Activated CD8-positive, alpha-beta memory T cell treated with anti-CD3 and anti-CD28 coated beads for 4 hours (primary cell): Measurements from ENCODE around the gene NCCRP1.

Experiments used
- DNase-seq, 2 donors: peaks; one replicate each; pipeline ENCODE4 v3.0.0-alpha.2; 2020; ENCODE audit warnings: low read depth in 2 of 2

Gene NCCRP1

DNA sequence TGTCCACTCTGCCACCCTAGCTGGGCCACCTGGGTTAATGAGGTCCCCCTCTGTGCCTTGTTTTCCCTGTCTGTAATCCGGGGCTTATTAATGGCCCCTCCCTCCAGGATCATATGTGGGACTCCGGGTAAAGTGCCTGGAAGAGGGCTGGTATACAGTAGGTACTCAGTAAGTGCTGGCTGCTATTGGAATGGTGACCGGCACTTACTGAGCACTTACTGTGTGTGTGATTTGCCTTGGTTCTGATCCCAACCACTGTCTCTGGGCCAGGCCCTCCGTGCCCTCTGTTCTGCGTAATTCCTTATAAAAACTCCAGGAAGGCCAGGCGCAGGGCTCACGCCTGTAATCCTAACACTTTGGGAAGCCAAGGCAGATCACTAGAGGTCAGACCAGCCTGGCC lies 30.9 kb upstream of the NCCRP1 start:
- DNase-seq, result no peak

DNA sequence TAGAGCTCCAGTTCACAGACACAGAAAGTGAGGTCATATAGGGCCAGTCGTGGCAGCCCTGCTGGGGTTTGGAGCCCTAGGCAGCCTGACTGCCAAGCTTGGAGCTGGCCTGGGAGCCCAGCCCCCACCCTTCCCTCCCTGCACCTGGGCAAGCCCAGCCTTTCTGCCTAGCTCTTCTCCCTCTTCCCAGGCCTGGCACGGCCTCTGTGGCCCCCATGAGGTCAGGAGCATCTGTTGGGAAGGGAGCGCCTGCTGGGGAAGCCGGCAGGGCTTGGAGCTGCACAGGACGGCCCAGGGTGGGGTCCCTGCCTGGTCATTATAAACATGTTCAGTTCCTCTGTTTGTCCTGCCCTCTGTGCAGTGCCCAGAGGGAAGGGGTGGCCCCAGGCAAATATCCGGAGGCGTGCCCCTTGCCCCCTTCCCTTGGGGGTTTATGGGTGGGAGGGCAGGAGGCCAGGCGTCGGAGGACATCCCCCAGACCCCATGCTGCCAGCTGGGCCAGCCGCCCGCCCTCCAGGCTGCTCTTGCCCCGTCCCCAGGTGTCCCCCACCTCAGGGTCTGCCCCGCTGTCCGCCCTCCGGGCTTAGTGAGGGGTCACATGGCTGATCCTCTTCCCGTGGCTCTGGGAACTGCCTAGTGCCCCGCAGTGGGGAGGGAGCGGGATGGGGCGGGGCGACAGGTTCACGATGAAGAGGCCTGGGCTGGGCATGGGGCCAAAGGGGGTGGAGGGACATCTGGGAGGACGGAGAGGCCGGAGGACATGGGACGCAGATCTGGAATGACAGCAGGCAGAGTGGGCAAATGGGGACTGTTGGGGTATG lies 30.0 kb upstream of the NCCRP1 start:
- DNase-seq, result no peak

DNA sequence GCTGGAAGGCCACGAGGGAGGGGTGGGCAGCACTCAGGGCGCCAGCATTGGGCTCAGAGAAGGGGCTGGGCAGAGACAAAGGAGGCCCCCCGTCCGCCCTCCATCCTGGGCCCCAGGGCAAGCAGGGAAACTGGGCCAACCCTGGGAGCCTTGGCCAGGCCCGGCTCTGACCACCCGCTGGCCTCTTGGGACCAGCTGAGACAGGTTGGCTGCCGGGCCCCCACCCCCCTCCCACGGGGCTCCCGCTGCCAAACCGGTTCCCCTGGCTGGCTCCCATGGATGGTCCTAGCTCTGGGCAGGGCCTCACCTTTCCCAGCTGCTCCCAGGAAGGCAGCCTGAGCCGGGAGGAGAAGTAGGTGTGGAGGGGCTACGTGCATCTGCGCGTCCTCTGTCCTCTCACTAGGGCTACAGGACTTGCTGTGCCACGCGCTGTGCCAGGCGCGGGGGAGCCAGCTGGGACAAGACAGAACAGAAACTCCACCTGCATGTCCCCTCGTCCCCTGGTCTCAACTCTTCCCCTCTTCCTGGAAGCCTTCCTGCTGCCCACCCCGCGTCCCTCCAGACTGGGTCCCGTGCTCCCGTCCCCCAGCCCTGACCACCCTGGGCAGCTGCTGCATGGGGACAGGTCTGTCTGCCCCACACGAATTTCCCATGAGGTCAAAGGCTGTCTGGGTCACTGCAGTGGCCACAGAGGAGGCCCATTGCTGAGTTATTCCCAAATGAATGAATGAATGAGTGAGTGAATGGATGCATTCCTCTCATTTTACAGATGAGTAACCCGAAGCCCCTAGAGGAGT lies 29.1 kb upstream of the NCCRP1 start:
- no peak for DNase-seq

DNA sequence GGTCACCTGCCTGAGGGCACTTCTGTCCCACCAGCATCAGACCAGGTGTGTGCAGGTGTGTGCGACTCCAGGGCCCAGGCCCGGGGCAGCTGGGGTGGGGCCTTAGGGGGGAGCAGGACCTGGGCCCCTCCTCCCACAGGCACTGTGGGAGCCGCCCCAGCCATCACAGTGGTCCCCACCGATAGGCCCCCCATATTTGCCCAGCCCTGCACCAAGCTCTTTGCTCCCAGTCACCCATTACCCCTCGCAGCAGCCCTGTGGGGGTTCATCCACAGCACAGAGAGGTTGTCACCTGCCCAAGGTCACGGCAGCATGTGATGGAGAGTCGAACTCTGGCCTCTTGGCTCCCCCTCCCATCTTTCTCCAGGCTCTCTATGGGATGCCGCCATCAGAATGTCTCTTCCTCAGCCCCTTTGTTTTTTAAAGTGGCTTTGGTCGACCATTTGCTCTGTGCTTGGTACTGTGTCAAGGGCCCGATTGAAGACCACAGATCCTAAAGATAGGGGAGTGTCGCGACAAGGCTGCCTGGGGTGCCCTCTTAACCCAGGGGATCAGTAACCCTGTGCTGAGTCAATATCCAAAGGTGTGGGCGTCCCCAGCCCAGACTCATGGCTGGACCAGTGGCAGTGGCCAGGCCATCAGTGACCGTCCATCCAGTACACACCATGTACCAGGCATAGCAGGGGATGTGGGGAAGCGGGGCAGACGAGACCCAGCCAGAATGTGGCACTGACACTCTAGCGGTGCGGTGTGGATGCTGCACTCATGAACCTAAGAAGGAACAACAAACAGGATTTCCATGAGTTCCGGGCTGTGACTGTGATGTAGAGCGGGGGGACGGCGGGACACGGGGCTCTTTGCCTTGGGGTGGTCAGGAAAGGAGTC lies 28.3 kb upstream of the NCCRP1 start:
- DNase-seq, result no peak

DNA sequence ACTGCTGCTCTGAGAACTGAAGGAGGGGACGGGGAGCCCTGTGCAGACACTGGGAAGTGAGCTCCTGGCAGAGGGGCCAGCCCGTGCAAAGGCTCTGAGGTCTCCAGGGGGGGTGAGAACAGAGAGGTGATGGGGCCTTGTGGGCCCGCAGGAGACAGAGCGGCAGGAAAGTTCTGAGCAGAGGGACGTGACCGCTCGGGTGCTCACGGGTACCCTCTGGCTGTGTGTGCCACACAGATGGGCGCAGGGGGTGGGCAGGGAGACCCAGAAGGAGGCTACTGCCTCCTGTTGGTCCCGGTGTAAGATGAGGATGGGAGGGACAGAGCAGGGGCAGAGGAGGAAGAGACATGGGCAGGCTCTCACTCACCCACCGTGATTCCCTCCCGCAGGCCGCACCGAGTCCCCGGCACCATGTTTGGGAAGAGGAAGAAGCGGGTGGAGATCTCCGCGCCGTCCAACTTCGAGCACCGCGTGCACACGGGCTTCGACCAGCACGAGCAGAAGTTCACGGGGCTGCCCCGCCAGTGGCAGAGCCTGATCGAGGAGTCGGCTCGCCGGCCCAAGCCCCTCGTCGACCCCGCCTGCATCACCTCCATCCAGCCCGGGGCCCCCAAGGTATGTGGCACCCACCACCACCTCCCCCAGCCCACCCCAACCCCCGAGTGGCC lies 27.5 kb upstream of the NCCRP1 start:
- no peak for DNase-seq

DNA sequence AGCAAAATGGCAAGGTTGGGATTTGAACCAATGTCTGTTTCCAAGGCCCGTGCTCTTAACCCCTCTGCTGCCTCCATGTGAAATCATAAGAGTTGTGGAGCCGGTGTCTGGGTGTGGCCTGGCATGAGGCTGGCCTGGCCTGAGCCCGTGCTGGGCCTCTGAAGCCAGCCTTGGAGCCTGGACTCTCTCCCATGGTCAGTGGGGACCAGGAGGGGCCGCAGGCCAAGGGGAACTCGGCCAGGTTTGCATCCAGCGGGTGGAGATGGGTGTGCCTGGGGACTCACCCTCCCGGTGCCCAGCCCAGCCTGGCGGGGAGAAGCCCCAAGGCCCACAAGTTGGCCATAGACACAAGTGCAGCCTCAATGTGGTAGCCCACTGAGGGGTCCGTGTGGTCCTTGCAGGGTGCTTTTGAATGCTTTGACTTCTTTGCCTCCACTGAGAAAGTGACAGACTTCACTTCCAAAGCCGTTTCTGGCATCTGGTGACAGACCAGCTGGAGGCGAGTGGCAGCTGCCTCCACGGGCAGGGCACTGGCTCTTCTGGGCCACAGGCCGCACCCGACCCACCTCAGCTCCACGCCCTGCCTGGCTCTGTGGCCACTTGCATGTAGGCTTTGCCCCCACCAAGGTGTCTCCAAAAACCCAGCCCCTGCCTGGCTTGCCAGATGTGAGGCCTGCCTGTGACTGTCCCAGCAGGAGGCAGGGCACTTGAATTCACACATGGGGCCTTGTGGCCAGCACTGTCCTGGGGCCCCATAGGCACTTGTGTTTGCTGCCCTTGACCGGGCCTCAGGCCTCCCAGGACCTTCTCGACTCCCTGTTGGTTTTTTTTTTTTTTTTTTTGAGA lies 26.2 kb upstream of the NCCRP1 start:
- no peak for DNase-seq

DNA sequence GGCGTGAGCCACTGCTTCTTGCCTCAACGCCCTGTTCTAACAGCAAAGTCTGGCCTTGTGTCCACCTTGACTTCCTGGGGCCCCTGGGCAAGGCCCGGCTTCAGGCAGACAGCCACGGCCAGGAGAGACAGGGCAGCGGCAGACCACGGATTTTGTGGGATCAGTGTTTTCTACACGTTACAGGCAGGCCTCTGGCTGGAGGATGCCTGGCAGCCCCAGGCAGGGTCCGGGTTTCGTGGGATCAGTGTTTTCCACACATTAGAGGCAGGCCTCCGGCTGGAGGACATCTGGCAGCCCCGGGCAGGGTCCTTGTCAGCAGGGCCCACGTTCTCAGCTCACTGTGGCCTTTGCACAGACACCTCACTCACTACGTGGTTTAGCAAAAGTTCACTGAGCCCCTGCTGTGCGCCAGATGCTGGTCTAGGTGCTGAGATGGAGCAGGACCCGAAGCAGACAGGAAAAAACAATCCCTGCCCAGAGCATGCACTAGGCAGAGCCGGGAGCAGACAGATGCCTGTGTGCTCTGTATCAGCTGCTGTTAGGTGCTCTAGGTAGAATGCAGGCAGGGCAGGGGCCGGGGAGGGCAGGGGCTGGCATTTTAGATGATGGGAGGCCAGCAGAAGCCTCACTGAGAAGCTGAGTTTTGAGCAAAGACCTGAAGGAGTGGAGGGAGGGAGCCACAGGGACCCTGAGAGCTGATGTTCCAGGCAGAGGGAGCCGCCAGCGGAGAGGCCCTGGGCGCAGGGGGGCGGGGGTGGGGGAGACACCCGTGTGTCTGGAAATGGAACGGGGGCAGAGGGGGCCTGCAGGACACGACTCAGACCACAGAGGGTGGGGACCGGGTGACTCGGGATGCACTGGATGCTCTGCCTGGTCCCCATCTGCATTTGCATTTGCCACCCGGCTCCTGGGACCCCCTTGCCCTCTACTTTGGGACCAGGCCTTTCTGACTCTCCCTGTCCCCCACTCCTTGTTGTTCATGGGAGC lies 25.0 kb upstream of the NCCRP1 start:
- no peak for DNase-seq

DNA sequence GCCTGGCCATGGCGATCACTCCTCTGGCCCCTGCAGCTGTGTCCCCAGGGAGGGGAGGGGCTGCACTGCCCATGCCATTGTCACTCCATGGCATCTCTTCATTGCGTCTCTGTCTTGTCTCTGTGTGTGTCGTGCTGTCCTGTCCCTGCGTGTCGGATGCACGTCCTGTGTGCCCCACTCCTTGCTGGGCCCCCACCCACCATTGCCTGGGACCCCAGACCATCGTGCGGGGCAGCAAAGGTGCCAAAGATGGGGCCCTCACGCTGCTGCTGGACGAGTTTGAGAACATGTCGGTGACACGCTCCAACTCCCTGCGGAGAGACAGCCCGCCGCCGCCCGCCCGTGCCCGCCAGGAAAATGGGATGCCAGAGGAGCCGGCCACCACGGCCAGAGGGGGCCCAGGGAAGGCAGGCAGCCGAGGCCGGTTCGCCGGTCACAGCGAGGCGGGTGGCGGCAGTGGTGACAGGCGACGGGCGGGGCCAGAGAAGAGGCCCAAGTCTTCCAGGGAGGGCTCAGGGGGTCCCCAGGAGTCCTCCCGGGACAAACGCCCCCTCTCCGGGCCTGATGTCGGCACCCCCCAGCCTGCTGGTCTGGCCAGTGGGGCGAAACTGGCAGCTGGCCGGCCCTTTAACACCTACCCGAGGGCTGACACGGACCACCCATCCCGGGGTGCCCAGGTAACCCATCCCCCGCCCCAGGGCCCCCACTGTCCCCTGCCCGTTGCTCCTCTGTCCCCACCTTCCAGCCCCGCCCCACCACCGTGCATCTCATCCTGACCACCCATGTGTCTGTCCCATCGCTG lies 23.9 kb upstream of the NCCRP1 start:
- DNase-seq, result no peak

DNA sequence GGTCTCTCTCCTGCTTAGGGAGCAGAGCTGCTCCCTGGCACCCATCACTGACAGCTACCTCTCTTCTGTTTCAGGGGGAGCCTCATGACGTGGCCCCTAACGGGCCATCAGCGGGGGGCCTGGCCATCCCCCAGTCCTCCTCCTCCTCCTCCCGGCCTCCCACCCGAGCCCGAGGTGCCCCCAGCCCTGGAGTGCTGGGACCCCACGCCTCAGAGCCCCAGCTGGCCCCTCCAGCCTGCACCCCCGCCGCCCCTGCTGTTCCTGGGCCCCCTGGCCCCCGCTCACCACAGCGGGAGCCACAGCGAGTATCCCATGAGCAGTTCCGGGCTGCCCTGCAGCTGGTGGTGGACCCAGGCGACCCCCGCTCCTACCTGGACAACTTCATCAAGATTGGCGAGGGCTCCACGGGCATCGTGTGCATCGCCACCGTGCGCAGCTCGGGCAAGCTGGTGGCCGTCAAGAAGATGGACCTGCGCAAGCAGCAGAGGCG lies 23.2 kb upstream of the NCCRP1 start:
- no peak for DNase-seq

DNA sequence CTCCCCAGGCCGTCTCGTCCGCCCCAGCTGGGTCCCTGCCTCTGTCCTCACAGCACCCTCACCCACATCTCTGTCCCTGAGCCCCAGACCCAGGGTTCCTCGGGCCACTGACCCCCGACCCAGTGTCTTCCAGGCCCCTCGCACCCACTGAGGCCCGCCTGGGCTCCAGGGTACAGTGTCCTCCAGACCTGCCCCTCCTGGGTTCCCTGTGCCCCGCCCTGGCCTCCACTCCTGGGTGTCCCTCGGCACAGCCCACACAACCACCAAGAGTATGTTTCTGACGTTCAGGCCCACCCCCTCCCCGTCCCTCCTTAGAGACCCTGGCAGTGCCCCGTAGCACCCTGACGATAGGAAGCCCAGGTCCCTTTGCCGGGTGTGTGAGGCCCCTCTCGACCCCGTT lies 22.6 kb upstream of the NCCRP1 start:
- DNase-seq, result no peak

DNA sequence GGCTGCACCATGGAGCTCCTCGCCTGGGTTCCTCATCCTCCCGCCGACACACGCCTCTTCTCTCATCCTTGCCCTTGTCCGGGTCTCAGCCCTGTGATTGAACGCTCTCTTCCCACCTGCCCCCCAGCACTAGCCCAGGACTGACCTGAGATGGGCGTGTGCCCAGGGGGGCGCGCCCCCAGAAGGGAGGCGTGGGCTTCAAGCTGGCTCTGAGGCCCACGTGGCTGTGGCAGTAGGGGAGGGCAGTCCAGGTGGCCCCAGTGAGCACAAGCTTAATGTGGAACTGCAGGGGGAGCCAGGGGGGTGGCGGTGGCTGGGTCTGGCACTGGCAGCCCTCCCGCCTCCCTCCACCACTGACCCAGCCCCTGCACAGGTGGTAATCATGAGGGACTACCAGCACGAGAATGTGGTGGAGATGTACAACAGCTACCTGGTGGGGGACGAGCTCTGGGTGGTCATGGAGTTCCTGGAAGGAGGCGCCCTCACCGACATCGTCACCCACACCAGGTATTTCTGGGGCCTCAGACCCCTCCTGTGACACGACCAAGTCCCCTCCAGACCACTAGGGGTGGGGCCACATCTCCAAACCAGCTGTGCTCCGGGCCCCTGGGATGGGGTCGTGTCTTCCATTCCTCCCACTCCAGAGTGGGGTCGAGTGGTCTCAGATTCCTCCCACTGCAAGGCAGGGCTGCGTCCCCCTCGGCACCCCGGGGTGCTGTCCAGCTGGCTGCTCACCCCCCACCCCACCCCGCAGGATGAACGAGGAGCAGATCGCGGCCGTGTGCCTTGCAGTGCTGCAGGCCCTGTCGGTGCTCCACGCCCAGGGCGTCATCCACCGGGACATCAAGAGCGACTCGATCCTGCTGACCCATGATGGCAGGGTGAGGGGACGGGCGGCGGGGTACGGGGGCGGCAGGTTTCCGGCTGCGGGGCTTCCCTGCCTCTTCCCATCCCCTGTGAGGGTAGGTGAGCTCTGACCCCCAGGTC lies 21.9 kb upstream of the NCCRP1 start:
- DNase-seq, result no peak

DNA sequence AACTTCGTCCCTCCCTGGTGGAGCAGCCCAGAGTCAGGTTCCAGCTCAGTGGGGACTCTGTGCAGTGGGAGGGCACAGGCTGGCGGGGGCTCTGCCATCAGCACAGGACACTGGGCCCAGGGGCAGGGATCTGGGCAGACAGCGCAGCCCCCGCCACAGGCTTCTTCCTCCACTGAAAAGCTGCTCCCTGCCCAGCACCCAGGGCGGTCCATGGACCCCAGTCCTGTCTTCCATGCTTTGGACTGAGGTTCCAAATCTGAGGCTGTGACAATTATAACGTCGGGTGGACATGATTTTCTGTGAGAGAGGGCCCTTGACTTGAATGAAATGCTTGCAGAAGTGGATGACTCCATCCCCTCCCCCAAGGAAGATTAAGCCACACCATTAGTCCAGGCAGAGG lies 21.2 kb upstream of the NCCRP1 start:
- DNase-seq, result no peak

DNA sequence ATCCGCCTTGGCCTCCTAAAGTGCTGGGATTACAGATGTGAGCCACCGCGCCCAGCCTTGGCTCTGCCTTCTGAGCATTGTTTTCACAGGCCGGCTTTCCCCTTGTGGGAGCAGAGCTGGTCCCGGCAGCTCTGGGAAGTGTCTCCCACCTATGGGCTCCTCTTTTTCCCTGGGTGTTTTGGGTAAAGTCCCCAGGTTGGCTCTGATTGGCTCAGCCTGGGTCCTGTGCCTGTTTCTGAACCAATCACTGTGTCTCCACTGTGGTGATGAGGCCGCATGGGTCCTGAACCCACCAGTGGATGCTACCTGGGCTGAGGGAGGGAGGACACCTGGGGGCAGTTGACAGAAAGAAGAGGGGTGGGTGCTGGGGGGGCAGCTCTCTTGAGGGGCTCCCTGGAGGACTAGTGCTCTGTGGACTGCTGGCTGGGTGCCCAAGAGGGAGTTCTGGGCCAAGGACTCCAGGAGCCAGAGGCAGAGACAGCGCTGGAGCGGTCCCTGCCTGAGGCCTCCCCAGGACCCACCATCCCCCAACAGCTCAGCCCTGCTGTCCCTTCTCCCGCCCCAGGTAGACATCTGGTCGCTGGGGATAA lies 19.6 kb upstream of the NCCRP1 start:
- no peak for DNase-seq

DNA sequence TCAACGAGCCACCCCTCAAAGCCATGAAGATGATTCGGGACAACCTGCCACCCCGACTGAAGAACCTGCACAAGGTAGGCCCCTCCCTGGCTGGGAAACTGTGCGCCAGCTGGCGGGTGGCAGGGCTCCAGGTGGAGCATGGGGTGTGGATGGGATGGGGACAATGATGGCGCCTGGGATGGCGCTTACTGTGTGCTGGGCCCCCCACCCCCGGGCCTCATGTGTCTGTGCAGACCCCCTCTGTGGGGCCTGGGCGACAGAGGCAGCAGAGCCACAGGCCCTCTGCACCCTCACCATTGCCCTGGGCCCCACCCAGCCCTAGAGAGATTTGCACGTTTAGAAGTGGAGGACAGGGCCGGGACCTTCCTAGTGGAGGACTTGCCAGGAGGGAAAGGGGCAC lies 19.0 kb upstream of the NCCRP1 start:
- no peak for DNase-seq

DNA sequence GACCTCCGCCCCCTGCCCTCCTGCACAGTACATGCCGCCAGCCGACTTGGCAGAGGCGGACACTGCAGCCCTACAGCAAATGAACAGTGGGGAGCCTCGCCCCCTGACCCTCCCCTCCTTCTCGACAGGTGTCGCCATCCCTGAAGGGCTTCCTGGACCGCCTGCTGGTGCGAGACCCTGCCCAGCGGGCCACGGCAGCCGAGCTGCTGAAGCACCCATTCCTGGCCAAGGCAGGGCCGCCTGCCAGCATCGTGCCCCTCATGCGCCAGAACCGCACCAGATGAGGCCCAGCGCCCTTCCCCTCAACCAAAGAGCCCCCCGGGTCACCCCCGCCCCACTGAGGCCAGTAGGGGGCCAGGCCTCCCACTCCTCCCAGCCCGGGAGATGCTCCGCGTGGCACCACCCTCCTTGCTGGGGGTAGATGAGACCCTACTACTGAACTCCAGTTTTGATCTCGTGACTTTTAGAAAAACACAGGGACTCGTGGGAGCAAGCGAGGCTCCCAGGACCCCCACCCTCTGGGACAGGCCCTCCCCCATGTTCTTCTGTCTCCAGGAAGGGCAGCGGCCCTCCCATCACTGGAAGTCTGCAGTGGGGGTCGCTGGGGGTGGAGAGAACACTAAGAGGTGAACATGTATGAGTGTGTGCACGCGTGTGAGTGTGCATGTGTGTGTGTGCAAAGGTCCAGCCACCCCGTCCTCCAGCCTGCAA lies 18.3 kb upstream of the NCCRP1 start:
- DNase-seq, result no peak

DNA sequence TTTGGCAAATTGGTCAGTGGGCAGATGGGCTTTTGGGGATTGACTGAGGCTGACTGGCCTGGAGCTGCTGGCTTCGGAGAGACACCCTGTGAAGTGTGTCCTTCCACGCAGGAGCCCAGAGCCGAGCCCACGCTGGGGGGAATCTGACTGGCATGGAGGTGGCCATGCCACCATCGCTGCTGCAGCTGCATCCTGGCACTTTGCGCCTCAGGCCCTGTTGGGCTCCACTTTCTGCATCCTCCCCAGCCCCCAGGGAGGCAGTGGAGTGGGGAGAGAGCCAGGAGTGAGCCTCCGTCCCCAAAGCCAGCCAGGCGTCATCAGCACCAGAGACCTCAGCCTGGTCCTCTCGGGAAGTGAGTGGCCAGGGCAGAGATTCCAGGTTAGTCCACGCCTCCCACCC lies 17.0 kb upstream of the NCCRP1 start:
- no peak for DNase-seq
